Right hindlimb (tissue), 1 donor: ENCODE results near the gene TGFBR3.

Experiments used
- DNase-seq: peaks from one replicate; pipeline ENCODE4 v3.0.0-alpha.2; 2018

TGFBR3 gene

DNA sequence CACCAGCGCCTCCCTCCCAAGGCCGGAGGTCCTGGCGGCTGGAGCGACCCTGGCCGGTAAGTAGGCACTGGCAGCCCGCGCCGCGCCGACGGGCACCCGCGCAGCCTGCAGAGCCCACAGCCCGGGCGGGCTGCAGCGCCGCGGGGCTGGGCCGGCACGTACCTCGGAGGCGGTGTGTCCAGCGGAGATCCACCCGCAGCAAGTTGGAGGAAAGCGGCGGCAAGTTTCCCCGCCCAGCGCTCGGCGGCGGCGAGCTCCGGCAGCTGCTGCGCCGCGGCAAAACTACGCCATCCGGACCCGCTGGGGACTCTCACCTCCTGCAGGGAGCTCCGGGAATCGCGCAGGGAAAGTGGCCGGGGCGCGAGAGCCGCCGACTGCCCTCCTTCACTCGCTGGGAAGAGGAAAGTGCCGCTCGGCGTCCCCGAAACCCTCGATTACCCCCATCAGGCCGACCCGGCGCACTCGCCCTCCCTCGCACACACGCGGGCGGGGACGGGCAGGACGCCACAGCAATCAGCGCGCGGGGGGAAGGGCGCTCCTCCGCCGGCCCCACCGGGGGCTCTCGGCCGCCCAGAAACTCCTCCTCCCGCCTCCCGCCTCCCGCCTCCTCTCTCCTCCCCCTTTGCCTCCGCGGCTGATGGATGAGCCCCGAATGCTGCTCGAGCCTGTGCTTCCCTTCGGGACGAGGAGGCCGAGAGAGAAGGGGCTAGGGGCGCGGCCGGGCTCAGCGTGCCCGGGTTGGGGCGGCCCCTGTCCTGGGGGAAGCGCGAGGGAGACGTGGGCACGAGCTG, at the start of gene TGFBR3:
TSS of gene TGFBR3 (minus strand) at position 436 of the 791 bp plus-strand sequence. CDS start 24,620 bp downstream, outside the sequence.
- peak; percentile 97 for DNase-seq

DNA sequence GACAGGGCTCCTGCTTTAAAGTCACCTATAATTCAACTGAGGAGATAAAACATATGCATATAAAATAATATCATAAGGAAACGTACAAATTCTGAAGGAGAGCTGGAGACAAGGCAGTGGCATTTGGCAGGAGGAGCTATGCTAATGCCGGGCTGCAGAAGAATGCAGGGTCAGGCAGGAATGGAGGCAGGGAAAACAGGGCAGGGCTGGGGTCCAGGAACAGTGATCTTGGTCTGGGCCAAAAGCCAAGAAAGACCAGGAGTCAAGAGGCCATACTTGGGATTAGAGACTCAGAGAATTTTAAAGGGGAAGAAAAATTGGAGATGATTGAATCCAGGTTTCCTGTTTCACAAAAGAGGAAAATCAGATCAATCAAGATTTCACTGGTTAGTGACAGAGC, 43.3 kb upstream of the TGFBR3 start:
- DNase-seq, result peak; percentile 27

- DNase-seq, result no peak
Observed at GRCh38 chr1:91928026-91928425, 42.1 kb upstream of the TGFBR3 start.

- no peak for DNase-seq
Observed at GRCh38 chr1:91925644-91926435, 39.9 kb upstream of the TGFBR3 start.

DNA sequence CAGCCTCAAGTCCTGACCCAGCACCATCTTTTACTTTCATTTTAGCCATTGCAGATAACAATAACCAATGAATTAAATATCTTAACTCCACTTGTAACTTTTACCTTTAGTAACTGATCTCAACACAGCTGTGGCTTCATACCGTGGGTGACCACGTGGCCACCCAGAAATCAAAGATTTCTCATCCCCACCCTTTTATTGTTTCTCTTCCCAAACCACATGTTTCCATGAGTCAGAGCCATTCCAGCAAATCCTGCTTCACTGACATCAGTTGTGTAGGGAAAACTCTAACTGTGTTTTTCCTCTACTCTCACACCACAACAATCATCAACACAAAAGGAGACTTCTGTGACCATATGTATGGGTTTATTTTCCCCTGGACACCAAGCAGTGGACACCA, 38.2 kb upstream of the TGFBR3 start:
- no peak for DNase-seq

DNA sequence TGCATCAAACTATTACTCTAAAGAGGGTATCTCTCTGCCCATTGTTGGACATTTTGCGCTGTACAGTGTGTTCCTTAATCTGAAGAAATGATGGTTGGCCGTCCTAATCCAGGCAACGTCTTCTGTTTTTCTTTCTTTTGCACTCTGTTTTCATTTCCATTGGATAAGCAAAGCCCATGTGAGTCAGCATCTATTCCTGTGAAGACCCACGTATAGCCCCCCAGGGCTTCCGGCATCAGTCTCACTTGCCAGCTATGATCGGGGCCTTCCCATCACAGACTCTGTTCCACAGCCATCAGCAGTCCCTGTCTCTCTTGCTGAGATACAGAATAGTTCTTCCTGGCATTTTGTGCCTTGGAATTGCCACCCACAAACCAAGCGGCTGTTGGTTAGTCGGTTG, 34.0 kb upstream of the TGFBR3 start:
- no peak for DNase-seq

DNA sequence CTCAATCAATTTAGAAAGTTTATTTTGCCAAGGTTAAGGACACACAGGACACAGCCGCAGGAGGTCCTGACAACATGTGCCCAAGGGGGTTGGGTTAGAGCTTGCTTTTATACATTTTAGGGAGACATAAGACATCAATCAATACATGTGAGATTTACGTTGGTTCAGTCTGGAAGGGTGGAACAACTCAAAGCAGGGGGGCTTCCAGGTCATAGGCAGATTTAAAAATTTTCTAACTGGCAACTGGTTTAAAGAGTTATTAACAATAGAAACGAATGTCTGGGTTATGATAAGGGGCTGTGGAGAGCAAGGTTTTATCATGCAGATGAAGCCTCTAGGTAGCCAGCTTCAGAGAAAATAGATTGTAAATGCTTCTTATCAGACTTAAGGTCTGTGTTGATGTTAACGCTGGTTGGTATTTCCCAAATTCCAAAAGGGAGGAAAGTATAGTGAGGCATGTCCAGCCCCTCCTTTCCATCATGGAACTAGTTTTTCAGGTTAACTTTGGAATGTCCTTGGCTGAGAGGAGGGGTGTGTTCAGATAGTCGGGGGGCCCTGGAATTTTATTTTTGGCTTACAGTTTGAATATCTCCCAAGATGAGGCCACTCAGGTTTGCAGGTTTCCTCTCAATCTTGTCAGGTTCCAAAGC, 31.0 kb upstream of the TGFBR3 start:
- no peak for DNase-seq

- DNase-seq, result no peak
Observed at GRCh38 chr1:91916046-91916445, 30.1 kb upstream of the TGFBR3 start.

GRCh38 chr1:91913018-91913417, 27.1 kb upstream of the TGFBR3 start:
- no peak for DNase-seq

- no peak for DNase-seq
Observed at GRCh38 chr1:91912266-91912665, 26.3 kb upstream of the TGFBR3 start.

- no peak for DNase-seq
Observed at GRCh38 chr1:91901231-91901630, 15.3 kb upstream of the TGFBR3 start.

DNA sequence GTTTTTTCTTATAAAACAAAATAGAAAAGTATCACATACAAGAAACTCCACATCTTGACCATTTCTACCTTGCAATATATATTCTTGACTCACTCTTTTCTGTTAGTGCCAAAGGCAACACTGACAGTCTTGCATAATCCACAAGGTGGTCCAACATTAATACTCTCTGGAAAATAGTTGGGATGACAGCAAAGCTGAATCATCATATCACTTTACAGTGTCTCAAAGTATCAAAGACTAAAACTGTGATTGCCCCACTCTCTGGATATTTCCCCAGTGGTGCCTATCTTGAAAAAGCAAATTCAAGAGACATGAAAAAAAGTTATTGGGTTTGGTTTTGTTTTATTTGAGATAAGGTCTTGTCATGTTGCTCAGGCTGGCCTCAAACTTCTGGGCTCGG, 14.6 kb upstream of the TGFBR3 start:
- no peak for DNase-seq

- no peak for DNase-seq
Observed at GRCh38 chr1:91897016-91897415, 11.1 kb upstream of the TGFBR3 start.

DNA sequence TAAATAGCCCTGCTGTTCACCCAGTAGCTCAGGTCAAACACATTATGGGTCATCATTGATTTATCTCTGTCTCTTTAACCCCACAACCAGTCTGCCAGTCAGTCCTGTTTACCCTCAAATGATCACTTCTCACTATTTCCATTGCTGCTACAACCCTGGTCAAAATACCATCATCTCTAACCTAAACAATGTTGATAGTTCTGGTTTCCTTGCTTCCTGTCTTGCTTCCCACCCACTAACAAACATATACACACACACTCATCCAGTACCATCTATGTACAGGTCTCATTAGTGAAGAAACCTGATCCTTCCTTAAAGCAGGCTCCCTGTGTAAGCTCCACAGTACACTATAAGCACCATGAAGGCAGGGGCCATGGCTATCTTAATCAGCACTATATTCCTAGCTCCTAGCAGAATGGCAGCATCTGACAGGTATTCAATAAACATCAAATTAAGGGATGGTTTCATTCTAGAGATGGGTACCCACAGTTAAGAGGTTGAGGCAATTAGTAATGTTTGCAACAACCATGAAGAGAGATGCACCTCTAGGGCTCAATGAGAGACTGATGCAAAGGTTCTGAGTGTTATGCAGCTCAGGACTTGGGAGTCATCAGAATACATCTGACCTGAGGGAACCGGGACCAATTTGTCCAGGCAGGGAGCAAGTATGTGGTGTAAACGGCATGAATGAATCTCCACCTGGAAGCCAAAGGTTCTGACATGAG, 10.0 kb upstream of the TGFBR3 start:
- DNase-seq, result no peak

- no peak for DNase-seq
Observed at GRCh38 chr1:91894036-91894761, 8.2 kb upstream of the TGFBR3 start.

DNA sequence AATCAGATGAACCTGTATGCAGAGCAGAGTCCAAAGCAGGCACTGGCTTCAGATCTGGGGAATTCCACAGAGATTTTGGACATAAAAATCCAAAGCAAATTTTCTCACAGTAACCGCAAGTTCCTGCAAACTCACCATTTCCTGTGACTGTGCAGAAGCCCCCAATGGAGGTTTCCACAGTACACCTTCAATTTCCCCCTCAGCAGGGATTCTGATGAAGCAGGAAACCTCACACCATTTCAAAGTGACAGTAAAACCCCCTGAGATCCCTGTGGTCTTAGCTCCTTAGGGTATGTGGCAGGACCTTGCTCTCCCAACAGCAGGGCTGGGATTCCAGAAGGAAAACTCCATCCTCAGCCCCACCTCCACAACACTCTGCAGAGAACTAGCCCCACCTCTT, 6.0 kb upstream of the TGFBR3 start:
- no peak for DNase-seq

- DNase-seq, result no peak
Observed at GRCh38 chr1:91891454-91891853, 5.5 kb upstream of the TGFBR3 start.

- DNase-seq, result no peak
Observed at GRCh38 chr1:91889717-91890459, 3.9 kb upstream of the TGFBR3 start.

- peak; percentile 54 for DNase-seq
Observed at GRCh38 chr1:91885213-91885715, 687 bp downstream of the TGFBR3 start.

DNA sequence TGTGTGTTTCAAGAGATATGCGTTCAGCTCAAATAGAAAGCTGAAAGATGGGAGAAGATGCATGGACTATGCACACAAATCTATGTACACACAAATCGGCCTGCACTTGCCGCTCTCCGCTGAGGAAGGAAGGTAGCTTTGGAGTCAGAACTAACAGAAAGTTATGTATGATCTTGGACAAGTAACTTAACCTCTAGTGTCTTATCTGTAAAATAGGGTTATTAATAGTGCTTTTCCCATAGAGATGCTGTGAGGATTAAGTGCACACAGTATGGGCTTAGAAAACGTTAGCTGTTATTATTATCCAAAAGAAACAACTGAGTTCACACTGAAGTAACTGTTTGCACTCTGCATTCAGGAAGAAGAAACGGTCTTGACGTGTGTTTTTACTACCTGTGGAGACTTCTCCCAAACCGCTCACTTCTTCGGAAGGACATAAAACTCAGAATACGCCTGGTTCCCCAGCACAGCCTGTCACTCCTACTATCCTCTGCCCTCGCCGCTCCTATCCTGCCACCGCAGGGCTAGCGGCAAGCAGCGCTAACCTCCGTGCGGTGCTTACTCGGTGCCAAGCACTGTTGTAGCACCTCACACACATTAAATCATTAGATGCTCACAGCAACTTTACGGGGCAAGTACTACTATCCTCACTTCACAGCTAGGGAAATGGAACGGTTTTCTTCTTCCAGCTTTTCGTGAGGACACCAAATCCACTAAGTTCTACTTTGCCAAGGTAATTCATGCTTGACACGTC, 1.3 kb downstream of the TGFBR3 start:
- peak; percentile 44 for DNase-seq

DNA sequence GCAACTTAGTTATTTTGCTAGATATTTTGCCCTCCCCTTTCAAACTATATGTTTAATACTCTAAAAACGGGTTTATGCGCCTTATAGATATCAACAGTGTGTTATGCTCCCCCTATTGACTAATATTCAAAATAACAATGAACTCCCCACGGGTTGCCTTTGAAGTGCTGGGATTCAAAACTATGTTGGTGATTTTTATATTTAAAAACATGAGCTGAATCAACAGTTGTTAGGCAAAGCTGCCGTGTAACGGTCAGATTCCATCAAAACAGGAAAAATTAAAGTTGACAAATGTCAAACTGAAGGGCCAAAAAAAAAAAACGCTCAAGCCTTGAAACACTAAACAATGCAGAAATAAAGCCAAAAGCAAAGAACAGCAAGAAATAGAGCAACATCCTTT, 2.5 kb downstream of the TGFBR3 start:
- no peak for DNase-seq
